Ishikawa (cell line): ENCODE measurements around the gene GSKIP.

Source experiments
- CEBPB ChIP-seq: IDR thresholded peaks from 2 replicates; pipeline ENCODE4 v1.6.1; 2012
- CREB1 ChIP-seq: IDR thresholded peaks from 2 replicates; pipeline ENCODE4 v1.6.1; 2012; ENCODE audit warnings: low read depth
- EGR1 ChIP-seq: IDR thresholded peaks from 2 replicates; pipeline ENCODE4 v1.6.1; 2012
- EP300 ChIP-seq: IDR thresholded peaks from 2 replicates; pipeline ENCODE4 v1.6.1; 2012; ENCODE audit warnings: borderline replicate concordance
- FOXM1 ChIP-seq: IDR thresholded peaks from 2 replicates; pipeline ENCODE4 v1.6.1; 2012; ENCODE audit warnings: low read depth, borderline replicate concordance
- NFIC ChIP-seq: IDR thresholded peaks from 2 replicates; pipeline ENCODE4 v1.6.1; 2012
- RAD21 ChIP-seq: IDR thresholded peaks from 2 replicates; pipeline ENCODE4 v1.6.1; 2012; ENCODE audit warnings: low read depth
- REST ChIP-seq: IDR thresholded peaks from 2 replicates; pipeline ENCODE4 v1.6.1; 2012; ENCODE audit warnings: low read depth, mild to moderate bottlenecking
- TAF1 ChIP-seq: IDR thresholded peaks from 2 replicates; pipeline ENCODE4 v1.6.1; 2012; ENCODE audit warnings: low read depth, mild to moderate bottlenecking
- TCF12 ChIP-seq: IDR thresholded peaks from 2 replicates; pipeline ENCODE4 v1.6.1; 2012; ENCODE audit warnings: low read depth
- TEAD4 ChIP-seq: IDR thresholded peaks from 2 replicates; pipeline ENCODE4 v1.6.1; 2012
- USF1 ChIP-seq: IDR thresholded peaks from 2 replicates; pipeline ENCODE4 v1.6.1; 2012
- YY1 ChIP-seq: IDR thresholded peaks from 2 replicates; pipeline ENCODE4 v1.6.1; 2012; ENCODE audit warnings: low read depth
- ZBTB7A ChIP-seq: IDR thresholded peaks from 2 replicates; pipeline ENCODE4 v1.6.1; 2012; ENCODE audit warnings: low read depth
- TF ChIP-seq, protein P1 (sequence below): IDR thresholded peaks from 2 replicates; pipeline ENCODE4 v1.6.1; 2012

The GSKIP gene

DNA sequence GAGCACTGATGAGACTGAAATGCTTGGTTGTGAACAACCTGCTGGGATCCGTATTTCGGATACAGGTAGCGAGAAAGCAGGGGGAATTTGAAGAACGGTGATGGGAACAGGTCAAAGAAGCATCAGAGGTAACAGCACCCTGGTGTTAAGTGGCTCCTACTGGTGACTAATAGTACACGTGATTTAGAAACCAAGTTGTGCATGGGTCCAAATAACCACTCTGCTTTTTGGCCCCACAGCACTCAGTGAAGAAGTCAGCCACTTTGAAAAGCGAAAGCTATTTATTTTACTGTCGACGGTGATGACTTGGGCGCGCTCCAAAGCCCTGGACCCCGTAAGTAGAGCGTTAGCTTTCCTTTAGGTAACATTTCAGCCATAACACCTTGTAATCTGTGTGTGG, 45.3 kb downstream of the GSKIP start:
- no peak for TF ChIP-seq TAF1
- TF ChIP-seq REST = no peak
- TF ChIP-seq, protein P1, sequence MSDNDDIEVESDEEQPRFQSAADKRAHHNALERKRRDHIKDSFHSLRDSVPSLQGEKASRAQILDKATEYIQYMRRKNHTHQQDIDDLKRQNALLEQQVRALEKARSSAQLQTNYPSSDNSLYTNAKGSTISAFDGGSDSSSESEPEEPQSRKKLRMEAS = no peak
- TF ChIP-seq FOXM1 = no peak
- no peak for TF ChIP-seq EGR1
- TF ChIP-seq TEAD4 = no peak
- no peak for TF ChIP-seq YY1
- TF ChIP-seq RAD21 = no peak
- TF ChIP-seq USF1 = no peak
- TF ChIP-seq TCF12 = no peak
- TF ChIP-seq ZBTB7A = no peak
- TF ChIP-seq CREB1 = no peak
- no peak for TF ChIP-seq EP300
- TF ChIP-seq CEBPB = no peak
- TF ChIP-seq NFIC = no peak

GRCh38 chr14:96409701-96410100, 46.4 kb downstream of the GSKIP start:
- no peak for TF ChIP-seq CREB1

GRCh38 chr14:96410119-96410518, 46.8 kb downstream of the GSKIP start:
- no peak for TF ChIP-seq USF1
- no peak for TF ChIP-seq CREB1
- no peak for TF ChIP-seq FOXM1
- TF ChIP-seq RAD21 = no peak
- no peak for TF ChIP-seq REST
- no peak for TF ChIP-seq NFIC
- no peak for TF ChIP-seq TEAD4

- no peak for TF ChIP-seq EP300
- no peak for TF ChIP-seq FOXM1
- TF ChIP-seq, protein P1 = no peak
These were observed 50.2 kb downstream of the GSKIP start for GRCh38 chr14:96413526-96413925.

DNA sequence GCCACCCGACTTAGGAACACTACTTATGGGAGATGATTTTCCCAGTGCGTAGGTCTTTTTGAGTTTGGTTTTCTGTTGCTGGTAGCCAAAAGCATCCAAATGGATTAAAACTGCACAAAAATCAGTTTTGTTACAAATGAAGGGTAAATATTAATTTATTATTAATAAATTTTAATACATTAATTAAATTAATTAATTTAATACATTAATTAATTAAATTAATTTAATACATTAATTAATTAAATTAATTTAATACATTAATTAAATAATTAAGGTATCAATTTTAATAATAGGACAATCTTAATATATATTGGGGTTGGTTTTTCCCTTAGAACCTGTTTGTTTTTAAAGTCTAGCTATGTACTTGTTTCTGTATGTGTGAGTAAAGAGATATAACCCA, 52.2 kb downstream of the GSKIP start:
- no peak for TF ChIP-seq FOXM1
- no peak for TF ChIP-seq ZBTB7A
- no peak for TF ChIP-seq RAD21
- no peak for TF ChIP-seq TAF1
- no peak for TF ChIP-seq NFIC

DNA sequence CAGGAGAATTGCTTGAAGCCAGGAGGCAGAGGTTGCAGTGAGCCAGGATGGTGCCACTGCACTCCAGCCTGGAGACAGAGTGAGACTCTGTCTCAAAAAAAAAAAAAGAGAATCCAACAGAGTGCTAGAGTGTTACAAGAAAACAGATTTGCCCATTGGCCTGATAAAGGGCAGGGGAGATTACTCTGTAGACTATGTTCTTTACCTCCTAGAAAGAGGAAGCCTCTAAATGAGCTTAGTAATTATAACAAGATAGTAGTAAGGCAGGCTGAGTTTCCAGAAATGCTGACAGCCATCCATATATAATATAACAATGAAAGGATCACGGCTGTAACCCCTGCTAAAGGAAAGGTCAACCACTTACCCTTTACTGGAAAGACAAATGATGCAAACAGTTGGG, 53.0 kb downstream of the GSKIP start:
- TF ChIP-seq RAD21 (no peak), ZBTB7A (no peak), FOXM1 (no peak), EP300 (no peak), EGR1 (no peak), NFIC (no peak), REST (no peak), TCF12 (no peak), CREB1 (no peak), TAF1 (no peak), USF1 (no peak), YY1 (no peak), TEAD4 (no peak), CEBPB (no peak)
- TF ChIP-seq, protein P1 = no peak
